ENCODE measurements around the gene SOX6.

DNA sequence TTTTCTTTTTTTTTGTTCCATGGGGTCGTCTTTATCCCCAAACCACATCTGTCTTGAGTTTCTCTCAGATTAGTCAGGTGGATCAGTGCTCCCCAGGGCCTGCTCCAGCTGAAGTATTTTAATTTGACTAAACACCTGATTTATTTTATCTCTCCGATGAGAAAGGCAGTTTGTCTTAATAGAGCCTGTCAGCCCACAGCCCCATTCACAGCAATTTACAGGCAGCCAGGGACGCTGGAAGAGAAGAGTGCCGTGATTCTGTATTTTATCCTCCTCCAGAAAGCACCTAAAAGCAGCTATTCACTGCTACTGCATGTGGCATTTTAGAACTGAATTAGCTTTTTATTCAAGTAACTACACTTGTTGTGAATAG, 164.5 kb downstream of the SOX6 start:
- TF ChIP-seq, protein P1, sequence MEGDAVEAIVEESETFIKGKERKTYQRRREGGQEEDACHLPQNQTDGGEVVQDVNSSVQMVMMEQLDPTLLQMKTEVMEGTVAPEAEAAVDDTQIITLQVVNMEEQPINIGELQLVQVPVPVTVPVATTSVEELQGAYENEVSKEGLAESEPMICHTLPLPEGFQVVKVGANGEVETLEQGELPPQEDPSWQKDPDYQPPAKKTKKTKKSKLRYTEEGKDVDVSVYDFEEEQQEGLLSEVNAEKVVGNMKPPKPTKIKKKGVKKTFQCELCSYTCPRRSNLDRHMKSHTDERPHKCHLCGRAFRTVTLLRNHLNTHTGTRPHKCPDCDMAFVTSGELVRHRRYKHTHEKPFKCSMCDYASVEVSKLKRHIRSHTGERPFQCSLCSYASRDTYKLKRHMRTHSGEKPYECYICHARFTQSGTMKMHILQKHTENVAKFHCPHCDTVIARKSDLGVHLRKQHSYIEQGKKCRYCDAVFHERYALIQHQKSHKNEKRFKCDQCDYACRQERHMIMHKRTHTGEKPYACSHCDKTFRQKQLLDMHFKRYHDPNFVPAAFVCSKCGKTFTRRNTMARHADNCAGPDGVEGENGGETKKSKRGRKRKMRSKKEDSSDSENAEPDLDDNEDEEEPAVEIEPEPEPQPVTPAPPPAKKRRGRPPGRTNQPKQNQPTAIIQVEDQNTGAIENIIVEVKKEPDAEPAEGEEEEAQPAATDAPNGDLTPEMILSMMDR (IDR thresholded peaks at IDR 0.05), result no peak
- no peak for TF ChIP-seq POLR2A (IDR thresholded peaks at IDR 0.05; ENCODE audit: low read depth)

Data from esophagus muscularis mucosa (tissue), 3 donors.